ENCODE data around the gene SYTL3. TPM values are rescaled to one million over a fixed set of nuclear protein-coding genes. Genes with fewer than 3 reads are reported as not detected.

SYTL3 gene
- total RNA-seq, 2 donors from 2014 or later, result 0.58 to 0.79 TPM

DNA sequence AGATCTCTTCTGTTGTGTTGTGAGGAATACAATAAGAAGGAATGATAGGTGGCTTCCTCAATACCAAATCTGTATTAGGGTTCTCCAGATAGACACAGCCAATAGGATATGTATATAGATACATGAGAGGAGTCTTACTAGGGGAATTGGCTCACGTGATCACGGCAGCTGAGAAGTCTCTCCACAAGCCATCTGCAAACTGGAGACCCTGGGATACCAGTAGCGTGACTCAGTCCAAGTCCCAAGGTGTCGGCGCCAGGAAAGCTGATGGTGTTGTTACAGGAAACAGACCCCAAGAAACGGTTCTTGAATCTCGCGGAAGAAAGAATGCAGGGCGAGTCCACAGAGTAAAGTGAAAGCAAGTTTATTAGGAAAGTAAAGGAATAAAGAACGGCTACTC lies 61.4 kb downstream of the SYTL3 start:
- H3K27me3 Mint-ChIP-seq (ENCODE audit: insufficient read depth), result no peaks in the 10 kb centered on the region
- H3K27ac Mint-ChIP-seq, result no peak overlapping the region
- no peaks in the 10 kb centered on the region for H3K9me3 Mint-ChIP-seq
- Histone ChIP-seq H3K9me3 (ENCODE audit: control insufficient read depth, low read length) (no peaks in the 10 kb centered on the region), H3K27ac (ENCODE audit: low read depth, low read length) (no peak overlapping the region), H3K27me3 (ENCODE audit: control insufficient read depth, insufficient read depth, low read length, poor library complexity, severe bottlenecking) (no peaks in the 10 kb centered on the region), H3K36me3 (ENCODE audit: control insufficient read depth, insufficient read depth, low read length) (no peaks in the 10 kb centered on the region), H3K9ac (ENCODE audit: extremely low read depth, low read length, poor library complexity, severe bottlenecking) (no peak overlapping the region), H3K4me1 (ENCODE audit: control insufficient read depth, insufficient read depth, low read length) (peaks cover 17% of the 10 kb centered on the region), H3K4me3 (ENCODE audit: low read length) (no peak overlapping the region)
- TF ChIP-seq, protein P1, sequence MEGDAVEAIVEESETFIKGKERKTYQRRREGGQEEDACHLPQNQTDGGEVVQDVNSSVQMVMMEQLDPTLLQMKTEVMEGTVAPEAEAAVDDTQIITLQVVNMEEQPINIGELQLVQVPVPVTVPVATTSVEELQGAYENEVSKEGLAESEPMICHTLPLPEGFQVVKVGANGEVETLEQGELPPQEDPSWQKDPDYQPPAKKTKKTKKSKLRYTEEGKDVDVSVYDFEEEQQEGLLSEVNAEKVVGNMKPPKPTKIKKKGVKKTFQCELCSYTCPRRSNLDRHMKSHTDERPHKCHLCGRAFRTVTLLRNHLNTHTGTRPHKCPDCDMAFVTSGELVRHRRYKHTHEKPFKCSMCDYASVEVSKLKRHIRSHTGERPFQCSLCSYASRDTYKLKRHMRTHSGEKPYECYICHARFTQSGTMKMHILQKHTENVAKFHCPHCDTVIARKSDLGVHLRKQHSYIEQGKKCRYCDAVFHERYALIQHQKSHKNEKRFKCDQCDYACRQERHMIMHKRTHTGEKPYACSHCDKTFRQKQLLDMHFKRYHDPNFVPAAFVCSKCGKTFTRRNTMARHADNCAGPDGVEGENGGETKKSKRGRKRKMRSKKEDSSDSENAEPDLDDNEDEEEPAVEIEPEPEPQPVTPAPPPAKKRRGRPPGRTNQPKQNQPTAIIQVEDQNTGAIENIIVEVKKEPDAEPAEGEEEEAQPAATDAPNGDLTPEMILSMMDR (conservative IDR thresholded peaks at IDR 0.05), result no peak
- H3K4me1 Mint-ChIP-seq, result peaks cover 21% of the 10 kb centered on the region
- H3K36me3 Mint-ChIP-seq (ENCODE audit: low read depth), result no peaks in the 10 kb centered on the region
- H3K4me3 Mint-ChIP-seq, result no peak overlapping the region
- no peak for DNase-seq
- WGBS, 2 experiments (ENCODE audit: insufficient coverage in 1 of 2, insufficient read length in 1 of 2), result 94 to 97% methylated on average over 10 of the region's 10 CpGs

DNA sequence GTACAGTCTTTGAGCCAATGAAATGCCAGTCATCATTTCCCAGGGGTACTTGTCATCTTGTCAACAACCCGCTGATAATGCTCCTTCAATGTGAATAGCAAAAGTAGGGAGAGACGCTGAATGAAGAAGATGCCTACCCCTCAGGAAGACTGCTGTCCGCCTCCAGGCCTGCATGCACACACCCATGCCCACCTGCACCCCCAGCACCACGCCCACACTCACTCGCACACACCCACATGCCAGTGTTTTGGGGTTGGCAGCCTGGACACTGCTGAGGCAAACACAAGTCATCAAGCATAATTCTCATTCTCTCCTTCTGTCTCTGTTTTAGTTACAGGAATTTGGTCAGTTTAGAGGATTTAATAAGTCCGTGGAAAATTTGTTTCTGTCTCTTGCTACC lies 63.6 kb downstream of the SYTL3 start:
- TF ChIP-seq, protein P1 (conservative IDR thresholded peaks at IDR 0.05), result no peak
- no peak overlapping the region for H3K9ac ChIP-seq (ENCODE audit: extremely low read depth, low read length, poor library complexity, severe bottlenecking)
- 91 to 98% methylated on average over 5 to 6 of the region's 6 CpGs for WGBS, 2 experiments (ENCODE audit: insufficient coverage in 1 of 2, insufficient read length in 1 of 2)

DNA sequence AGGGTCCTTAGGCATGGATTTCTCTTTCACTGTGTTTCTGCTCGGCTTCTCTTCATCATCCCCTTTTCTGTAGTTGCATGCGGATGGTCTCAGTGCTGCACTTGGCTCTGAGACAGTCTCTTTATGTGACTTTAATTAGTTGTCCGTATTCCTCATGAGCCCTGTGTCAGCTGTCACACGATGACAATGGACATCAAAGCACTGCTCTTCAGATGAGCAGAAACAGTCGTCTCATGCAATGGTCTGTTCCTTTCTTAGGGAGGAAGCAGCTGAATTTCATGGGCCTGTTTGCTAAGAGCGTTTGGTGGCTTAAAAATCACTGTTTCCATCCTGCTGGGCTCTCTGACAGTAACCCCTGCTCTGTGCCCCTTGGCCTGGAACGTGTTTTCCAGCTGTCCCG lies 64.9 kb downstream of the SYTL3 start:
- no peaks in the 10 kb centered on the region for H3K36me3 Mint-ChIP-seq (ENCODE audit: low read depth)
- WGBS, 2 experiments (ENCODE audit: insufficient coverage in 1 of 2, insufficient read length in 1 of 2), result 84 to 91% methylated on average over 7 to 8 of the region's 8 CpGs
- no peaks in the 10 kb centered on the region for H3K9me3 Mint-ChIP-seq
- Histone ChIP-seq H3K4me1 (ENCODE audit: control insufficient read depth, insufficient read depth, low read length) (peaks cover 7% of the 10 kb centered on the region), H3K36me3 (ENCODE audit: control insufficient read depth, insufficient read depth, low read length) (no peaks in the 10 kb centered on the region), H3K9me3 (ENCODE audit: control insufficient read depth, low read length) (no peaks in the 10 kb centered on the region), H3K4me3 (ENCODE audit: low read length) (no peak overlapping the region), H3K27ac (ENCODE audit: low read depth, low read length) (peak overlapping the region; percentile 60), H3K27me3 (ENCODE audit: control insufficient read depth, insufficient read depth, low read length, poor library complexity, severe bottlenecking) (no peaks in the 10 kb centered on the region), H3K9ac (ENCODE audit: extremely low read depth, low read length, poor library complexity, severe bottlenecking) (no peak overlapping the region)
- H3K4me3 Mint-ChIP-seq, result no peak overlapping the region
- no peak for DNase-seq
- no peak overlapping the region for H3K27ac Mint-ChIP-seq
- H3K4me1 Mint-ChIP-seq, result peaks cover 9% of the 10 kb centered on the region
- H3K27me3 Mint-ChIP-seq (ENCODE audit: insufficient read depth), result no peaks in the 10 kb centered on the region
- TF ChIP-seq, protein P1 (conservative IDR thresholded peaks at IDR 0.05), result no peak

More for the DNA sequence above, 63.6 kb downstream of the SYTL3 start:
- no peaks in the 10 kb centered on the region for H3K27me3 Mint-ChIP-seq (ENCODE audit: insufficient read depth)
- no peak overlapping the region for H3K4me3 Mint-ChIP-seq
- Histone ChIP-seq H3K27ac (ENCODE audit: low read depth, low read length) (no peak overlapping the region), H3K27me3 (ENCODE audit: control insufficient read depth, insufficient read depth, low read length, poor library complexity, severe bottlenecking) (no peaks in the 10 kb centered on the region), H3K4me1 (ENCODE audit: control insufficient read depth, insufficient read depth, low read length) (peaks cover 7% of the 10 kb centered on the region), H3K36me3 (ENCODE audit: control insufficient read depth, insufficient read depth, low read length) (no peaks in the 10 kb centered on the region), H3K9me3 (ENCODE audit: control insufficient read depth, low read length) (no peaks in the 10 kb centered on the region), H3K4me3 (ENCODE audit: low read length) (no peak overlapping the region)
- no peak overlapping the region for H3K27ac Mint-ChIP-seq
- no peaks in the 10 kb centered on the region for H3K36me3 Mint-ChIP-seq (ENCODE audit: low read depth)
- no peaks in the 10 kb centered on the region for H3K9me3 Mint-ChIP-seq
- no peak for DNase-seq
- H3K4me1 Mint-ChIP-seq, result peaks cover 8% of the 10 kb centered on the region

Data from endodermal cell (in vitro differentiated cells).